ENCODE measurements around the gene DRC7. TPM values are rescaled to one million over a fixed set of nuclear protein-coding genes. Genes with fewer than 3 reads are reported as not detected.

DRC7 gene
- total and polyA plus RNA-seq, 10 of the 15 experiments (the other 5 are each of a cell fraction or from before 2014, with no cell fraction given), result 0.06 to 0.49 (median 0.14) TPM; not detected in 4

- intact Hi-C loops (cut with micrococcal nuclease; ENCODE audit: unreplicated experiment) (no loop called here), in situ Hi-C loops (cut with MboI) (no loop called here)
- no TSS peak for BruUV-seq (replicated peaks)
- RAD21 ChIA-PET (ENCODE audit: unreplicated experiment), result no interaction called here
- 46% methylated on average over 11 of the region's 11 CpGs for WGBS (ENCODE audit: insufficient coverage, insufficient replicate concordance, low lambda C conversion rate, missing lambda C conversion rate)
- Histone ChIP-seq H3K79me2 (ENCODE audit: control insufficient read depth, insufficient read depth, low read length) (no peaks in the 10 kb centered on the region), H2AFZ (ENCODE audit: control insufficient read depth, low read depth, low read length) (no peak within 1 kb of the TSS), H3K36me3 (ENCODE audit: control insufficient read depth in 2 of 2, insufficient read depth in 2 of 2, low read length in 1 of 2) (no peaks in the 10 kb centered on the region), H3K4me3 (no peak within 1 kb of the TSS), H3K27me3 (replicated peaks in 1 of 2; ENCODE audit: control insufficient read depth in 2 of 2, insufficient read depth in 2 of 2, low read length in 1 of 2) (peaks cover 4 to 5% of the 10 kb centered on the region in 2 experiments), H3K4me2 (ENCODE audit: control insufficient read depth, insufficient read depth) (no peak within 1 kb of the TSS), H3K9ac (ENCODE audit: control insufficient read depth, insufficient read depth, low read length) (no peak within 1 kb of the TSS), H3K9me3 (replicated peaks; ENCODE audit: control insufficient read depth, insufficient read depth, low read length) (no peaks in the 10 kb centered on the region), H3K4me1 (ENCODE audit: control insufficient read depth, insufficient read depth, low read length) (no peaks in the 10 kb centered on the region), H4K20me1 (ENCODE audit: control insufficient read depth, insufficient read depth) (no peaks in the 10 kb centered on the region), H3K27ac (ENCODE audit: control insufficient read depth, insufficient read depth) (no peak within 1 kb of the TSS)
- TF ChIP-seq CHD1 (IDR thresholded peaks at IDR 0.05; ENCODE audit: low read depth, low read length) (no peak), RFX5 (IDR thresholded peaks at IDR 0.05; ENCODE audit: low read depth, low read length) (no peak), MYB (IDR thresholded peaks at IDR 0.05; ENCODE audit: borderline replicate concordance, low read depth, low read length) (no peak), CBX3 (IDR thresholded peaks at IDR 0.05; ENCODE audit: borderline replicate concordance, low read depth) (no peak), TARDBP (IDR thresholded peaks at IDR 0.05; ENCODE audit: borderline replicate concordance) (no peak), BMI1 (IDR thresholded peaks at IDR 0.05; ENCODE audit: borderline replicate concordance) (no peak), LARP7 (IDR thresholded peaks at IDR 0.05) (no peak), SKIL (IDR thresholded peaks at IDR 0.05; ENCODE audit: low read depth, poor library complexity, severe bottlenecking) (no peak), IRF4 (IDR thresholded peaks at IDR 0.05; ENCODE audit: low read depth, low read length) (no peak), YBX1 (IDR thresholded peaks at IDR 0.05) (no peak), JUNB (IDR thresholded peaks at IDR 0.05) (no peak), PAX5 (IDR thresholded peaks at IDR 0.05; ENCODE audit: borderline replicate concordance, low read depth, low read length) (no peak), MXI1 (IDR thresholded peaks at IDR 0.05; ENCODE audit: low read depth, low read length) (no peak), MEF2A (IDR thresholded peaks at IDR 0.05; ENCODE audit: insufficient read depth, low read depth, low read length) (no peak), ZBTB11 (CRISPR knock-in tag; IDR thresholded peaks at IDR 0.05) (no peak)
- TF ChIP-seq, protein P1, sequence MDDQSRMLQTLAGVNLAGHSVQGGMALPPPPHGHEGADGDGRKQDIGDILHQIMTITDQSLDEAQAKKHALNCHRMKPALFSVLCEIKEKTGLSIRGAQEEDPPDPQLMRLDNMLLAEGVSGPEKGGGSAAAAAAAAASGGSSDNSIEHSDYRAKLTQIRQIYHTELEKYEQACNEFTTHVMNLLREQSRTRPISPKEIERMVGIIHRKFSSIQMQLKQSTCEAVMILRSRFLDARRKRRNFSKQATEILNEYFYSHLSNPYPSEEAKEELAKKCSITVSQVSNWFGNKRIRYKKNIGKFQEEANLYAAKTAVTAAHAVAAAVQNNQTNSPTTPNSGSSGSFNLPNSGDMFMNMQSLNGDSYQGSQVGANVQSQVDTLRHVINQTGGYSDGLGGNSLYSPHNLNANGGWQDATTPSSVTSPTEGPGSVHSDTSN (IDR thresholded peaks at IDR 0.05; ENCODE audit: insufficient replicate concordance, low read depth, low read length), result no peak
- TF ChIP-seq, protein P2, sequence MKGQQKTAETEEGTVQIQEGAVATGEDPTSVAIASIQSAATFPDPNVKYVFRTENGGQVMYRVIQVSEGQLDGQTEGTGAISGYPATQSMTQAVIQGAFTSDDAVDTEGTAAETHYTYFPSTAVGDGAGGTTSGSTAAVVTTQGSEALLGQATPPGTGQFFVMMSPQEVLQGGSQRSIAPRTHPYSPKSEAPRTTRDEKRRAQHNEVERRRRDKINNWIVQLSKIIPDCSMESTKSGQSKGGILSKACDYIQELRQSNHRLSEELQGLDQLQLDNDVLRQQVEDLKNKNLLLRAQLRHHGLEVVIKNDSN (IDR thresholded peaks at IDR 0.05; ENCODE audit: borderline replicate concordance, extremely low read length, insufficient read depth, low read depth, low read length), result no peak
- no peak for FAIRE-seq
- POLR2A ChIA-PET, result no interaction called here
- ATAC-seq, result no peak
- no peak for DNase-seq (ENCODE audit: low read depth, low spot score)
- CTCF ChIA-PET, result no interaction called here
- SMC1A ChIA-PET (ENCODE audit: uncharacterized antibody, unreplicated experiment), result no interaction called here
These were observed 26.4 kb upstream of the DRC7 start, which contains the start of gene ADGRG3 for GRCh38 chr16:57668263-57668571. Gene ADGRG3, plus strand, starts transcription at chr16:57668306. Its CDS starts 42 bp downstream, at chr16:57668348.
